NCI-H128 (cell line): Measurements from ENCODE around the gene ARF1.
"Not testable (repeated sequence)": the region's sequence is repeated elsewhere in the genome, so short reads cannot be mapped to it uniquely, and the experiment has no call there.

Experiments used
- DNase-seq: peaks from one replicate; lab custom pipeline; 2025; ENCODE audit not compliant: unreplicated experiment; lab: John Stamatoyannopoulos, UW

The ARF1 gene

DNA sequence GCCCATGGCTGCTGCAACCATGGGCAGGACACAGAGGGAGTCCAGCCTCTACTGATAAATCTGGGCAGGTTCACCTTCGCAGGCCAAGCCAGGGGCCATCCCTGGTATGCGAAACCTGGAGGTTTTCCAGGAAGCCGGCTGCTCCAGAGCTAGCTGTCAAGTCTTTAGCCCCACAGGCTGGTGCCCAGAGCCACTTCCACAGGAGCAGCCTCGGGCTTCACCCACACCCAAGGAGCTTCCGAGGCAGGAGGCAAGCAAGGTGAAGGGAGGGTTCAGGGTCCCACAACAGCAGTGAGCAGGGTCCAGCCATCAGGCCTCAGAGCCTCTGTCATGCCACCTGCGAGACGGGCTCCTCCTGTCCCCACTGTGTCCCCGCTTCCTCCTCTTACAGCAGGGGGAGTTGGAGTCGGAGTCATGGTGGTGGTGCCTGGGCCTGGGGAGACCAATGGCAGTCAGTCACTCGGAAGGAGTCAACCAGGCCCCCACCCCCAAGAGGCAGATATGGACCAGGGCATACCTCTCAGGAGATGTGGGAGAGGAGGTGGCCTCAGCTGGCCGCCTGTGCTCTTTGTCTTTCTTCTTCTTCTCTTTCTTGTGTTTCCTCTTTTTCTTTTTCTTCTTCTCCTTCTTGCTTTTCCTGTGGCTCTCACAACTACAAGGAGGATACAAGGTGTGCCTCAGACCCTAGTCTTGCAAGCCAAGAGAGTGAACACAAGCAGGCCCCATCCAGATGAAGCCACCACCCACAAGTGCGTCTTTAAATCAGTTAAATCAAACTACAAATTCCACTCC is 18.5 kb downstream of the ARF1 start:
- DNase-seq = no peak

DNA sequence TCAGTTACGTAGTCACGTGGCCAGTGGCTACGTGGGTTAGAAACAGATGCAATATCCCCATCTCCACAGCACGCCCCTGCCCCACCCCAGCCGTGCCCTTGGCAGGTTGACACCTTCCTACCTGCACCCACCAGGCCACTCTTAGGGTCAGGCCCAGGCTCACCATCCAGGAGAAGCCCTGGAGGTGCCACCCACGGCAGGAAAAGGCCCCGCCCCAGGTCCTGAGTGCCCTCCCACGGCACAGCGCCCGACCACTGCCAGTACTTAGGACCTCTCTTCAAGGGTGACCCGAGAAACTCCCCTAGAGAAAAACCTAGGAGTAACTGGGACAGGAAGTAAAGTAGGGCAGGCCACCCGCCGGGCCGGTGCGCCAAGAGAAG is 19.1 kb downstream of the ARF1 start:
- no peak for DNase-seq

DNA sequence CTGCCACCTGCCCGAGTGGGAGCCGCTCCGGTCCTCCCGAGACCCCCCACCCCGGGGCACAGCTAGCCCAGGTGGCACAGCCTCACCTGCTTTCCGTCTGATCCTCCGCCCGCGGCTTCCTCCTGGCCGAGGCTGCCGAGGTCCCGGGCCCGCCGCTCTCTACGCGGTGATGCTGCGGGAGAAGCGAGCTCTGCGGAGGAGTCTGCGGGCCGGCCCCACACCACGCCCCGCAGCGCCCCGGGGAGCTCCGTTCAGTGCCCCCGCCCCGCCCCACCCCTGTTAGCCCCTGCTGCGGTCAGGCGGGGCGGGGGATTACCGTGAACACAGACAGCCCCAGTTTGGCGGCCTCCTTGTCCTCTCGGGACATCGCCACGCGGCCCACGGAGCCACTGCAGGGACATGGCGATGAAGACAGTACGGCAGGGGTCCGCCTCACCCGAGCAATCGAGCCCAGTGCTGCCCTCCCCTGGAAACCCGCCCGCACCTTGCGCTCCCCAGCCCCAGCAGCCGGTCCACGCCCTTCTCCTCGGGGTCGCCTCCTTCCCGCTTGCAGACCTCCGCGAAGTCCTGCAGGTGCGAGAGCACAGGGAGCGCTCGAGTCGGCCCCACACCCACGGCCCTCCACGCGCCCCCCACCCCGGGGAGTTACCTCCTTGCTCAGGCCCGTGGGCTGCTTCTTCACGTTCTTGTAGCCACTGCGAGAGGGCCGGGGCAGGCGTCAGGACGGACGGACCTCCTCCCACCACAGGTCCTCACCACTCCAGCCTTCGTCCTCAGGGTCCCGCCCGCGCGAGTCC is 19.7 kb downstream of the ARF1 start:
- DNase-seq = no peak

DNA sequence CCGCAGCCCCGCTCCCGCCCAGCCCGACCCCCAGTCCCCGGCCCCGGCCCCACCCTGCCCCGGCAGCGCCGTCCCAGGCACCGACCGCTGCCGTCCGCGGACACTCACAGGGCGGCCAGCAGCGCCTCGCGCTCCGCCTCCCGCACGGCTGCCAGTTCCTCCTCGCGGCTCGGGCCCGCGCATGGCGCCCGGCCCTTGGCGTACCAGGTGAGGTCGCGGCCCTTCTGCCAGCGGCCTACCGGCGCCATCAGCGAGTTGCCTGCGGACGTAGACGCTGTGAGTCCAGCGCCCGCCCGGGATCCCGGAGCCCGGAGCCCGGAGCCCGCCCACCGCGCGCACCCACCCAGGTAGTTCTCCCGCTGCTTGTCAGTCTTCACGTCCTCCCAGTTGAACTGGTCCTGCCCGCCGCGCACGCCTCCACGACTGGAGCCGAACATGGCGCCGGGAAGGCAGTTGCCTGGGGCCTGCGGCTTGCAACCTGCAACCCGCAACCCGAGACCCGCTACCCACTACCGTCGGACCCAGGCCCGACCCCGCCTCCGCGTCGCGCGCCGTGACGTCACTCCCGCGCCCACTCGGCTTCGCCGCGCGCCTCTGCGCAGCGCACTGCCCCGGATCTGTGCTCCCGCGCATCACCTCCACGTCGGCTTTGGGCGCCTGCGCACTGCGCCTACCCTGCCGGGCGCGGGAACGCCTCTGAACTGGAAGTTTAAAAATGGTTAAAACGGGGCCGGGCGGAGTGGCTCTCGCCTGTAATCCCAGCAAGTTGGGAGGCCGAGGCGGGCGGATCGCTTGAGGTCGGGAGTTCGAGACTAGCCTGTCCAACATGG is 20.5 kb downstream of the ARF1 start, which contains the start of gene C1orf35:
C1orf35 (minus strand) TSS at position 535 of the 830 bp plus-strand sequence; CDS start at position 437, 98 bp downstream.
- DNase-seq = peak; percentile 89

DNA sequence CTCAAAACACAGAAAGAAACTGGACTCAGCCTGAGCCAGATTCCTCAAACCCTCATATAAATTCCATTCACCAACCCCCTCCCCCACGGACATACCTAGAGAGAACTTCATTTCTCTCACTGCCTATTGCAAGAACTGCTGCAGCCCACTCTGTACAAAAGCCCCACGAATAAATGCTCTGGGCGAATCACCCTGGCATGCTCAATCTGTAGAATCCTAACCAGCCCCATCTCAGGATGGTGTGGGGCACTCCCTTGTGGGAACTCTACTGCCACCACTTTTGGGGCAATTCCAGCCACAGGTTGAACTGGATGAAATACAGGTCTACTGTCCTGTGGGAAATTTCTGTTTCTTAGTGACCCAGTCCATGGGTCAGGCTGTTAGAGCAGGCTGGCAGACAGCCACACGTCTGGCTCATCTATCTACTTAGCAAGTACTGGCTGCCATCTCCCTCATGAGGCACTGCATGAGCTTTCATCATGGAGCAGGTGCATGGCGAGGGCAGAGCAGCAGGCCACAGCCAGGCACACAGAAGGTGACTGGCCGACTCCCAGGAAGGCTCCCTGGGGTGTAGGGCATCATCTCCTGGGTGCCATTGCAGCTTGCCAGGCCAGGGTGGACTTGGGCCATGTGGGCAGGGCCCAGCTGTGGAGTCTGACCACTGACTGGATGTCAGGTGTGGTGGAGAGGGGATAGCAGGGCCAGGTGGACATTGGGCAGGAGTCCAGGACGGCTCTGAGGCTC is 22.2 kb downstream of the ARF1 start:
- no peak for DNase-seq

DNA sequence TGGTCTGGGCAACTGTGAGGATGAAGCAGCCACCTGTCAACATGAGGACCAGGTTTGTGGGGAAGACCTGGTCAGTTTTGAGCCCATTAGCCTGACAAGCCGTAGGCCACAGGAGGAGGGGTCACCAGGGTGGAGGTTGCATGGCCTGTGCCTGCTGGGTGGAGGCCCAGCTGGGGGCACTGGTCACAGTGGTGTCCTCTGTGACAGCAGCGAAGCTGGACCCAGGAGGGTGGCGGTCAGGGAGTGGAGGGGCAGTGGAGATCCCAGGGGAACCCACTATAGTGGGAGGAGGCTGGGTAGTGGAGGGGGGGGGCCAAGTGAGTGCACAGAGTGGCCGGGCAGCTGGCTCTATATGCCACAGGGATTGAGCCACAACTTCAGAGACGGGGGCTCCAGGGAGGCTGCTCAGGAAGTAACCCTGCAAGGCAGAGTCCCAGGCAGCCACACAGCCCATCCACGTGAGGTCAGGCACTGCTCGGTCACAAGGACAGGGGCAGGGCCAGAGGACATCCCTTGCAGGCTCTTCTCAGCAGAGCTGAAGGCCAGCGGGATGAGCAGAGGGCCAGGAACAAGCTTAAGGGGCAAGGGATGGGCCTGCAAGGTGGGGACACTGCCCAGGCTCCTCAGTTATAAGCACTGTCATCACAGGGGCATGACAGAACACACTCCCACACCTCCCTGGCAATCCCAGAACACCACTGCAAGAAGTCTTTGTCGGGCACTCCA is 22.9 kb downstream of the ARF1 start:
- DNase-seq = no peak

DNA sequence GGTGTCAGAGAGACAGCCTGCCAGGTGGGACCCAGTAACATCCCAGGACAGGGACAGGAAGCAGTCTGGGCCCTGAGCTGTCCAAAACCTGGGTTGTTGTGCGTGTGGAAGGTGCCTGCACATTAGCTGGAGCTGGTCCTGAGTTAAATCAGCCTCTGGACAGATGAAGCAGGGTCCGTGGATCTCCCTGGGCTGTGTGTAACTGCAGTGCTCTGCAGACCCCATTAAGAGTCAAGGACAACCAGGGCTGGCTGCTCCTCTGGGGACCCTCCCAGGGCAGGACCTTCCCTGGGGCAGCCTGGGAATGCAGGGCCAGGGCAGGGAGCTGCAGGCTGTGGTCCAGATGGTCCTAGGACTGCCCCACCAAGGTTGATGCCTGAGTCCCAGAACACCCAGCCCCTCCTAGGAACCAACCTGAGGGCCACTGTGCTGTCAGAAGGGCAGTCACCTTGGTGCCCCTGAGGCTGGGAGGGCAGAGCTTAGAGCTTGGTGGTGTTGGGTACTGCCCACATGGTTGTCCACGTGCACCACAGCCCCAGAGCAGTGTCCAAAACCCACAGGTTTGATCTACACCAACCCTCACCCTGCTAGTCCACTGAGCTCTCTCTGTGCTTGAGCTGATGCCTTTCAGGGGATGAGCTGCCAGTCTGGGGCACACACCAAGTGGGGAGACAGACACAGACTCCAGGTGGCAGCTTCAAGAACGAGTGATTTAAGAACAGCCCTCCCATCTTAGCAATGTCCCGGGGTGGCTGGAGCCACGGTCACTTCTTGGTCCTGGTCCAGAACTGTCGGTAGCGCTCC is 23.7 kb downstream of the ARF1 start:
- no peak for DNase-seq

DNA sequence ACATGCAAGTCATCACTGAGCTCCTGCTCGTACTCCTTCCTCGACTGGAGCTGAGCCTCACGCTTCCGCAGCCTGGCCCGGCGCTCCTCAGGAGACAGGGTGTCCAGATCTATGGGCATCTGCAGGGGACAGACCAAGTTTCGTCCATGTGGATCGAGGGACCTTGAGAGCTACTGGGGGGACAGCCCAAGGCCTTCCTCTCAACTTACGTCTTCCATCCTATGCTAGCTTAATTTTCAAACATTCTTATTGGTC is 24.2 kb downstream of the ARF1 start:
- DNase-seq = no peak

DNA sequence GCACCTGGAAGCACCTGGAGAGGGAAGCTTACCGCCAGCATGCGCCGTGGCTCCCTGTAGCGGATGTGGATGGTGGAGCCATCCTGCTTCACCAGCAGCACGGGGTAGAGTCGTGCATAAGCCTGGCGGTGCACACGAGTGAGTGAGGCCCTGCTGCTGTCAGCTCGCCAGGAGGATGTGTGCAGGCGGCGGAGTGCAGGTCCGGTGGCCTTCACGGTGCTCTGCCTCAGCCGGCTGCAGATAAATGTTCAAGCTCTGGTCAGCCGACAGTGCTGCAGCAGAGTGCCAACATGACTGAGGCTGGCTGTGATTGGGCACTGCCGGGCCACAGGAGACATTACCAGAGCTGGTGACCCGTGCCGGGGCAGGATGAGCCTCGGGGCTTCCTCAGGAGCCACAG is 25.1 kb downstream of the ARF1 start:
- DNase-seq = no peak

DNA sequence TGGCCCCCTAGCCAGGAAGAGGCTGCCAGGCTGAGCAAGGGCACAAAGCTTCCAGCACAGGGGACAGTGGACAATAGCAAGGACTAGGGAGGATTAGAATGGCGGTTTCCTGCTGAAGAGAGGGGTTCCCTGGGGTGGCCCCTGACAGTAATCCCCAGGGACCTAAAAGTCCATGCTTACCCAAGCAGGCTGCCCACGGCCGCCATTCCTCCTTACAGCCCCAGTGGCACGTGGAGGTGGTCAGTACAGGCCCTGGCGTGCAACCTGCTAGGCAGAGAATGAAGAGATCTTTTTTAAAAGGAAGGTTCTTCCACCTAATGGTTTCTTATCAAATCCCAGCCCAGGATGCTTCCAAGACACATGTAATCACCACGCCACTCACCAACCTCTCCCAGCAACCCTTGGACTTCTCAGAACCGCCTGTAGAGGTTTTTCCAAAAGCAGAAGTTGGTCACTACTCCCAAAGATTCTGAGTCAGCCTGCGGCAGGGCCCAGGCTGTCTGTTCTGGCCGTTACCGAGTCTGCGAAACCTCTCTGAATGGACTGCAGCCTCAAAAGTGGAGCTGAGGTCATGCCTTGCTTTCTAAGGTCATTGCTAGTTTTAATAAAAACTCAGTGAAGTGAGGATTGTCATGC is 25.7 kb downstream of the ARF1 start:
- no peak for DNase-seq

DNA sequence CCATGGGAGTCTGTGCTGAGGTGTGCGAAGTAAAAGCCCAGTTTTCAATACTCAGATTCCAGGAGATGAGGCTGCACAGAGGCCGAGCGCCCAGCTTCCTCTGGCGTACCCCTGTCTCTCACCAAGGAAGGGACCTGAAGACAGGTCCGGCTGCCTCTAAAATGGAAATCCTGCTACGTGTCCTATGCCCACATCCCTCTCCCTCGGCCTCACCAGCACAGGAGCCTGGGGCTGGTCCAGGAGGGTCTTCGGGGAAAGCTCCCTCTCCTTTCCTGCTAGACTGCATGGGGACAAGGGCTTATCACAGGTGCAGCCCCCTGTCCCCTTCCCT is 26.2 kb downstream of the ARF1 start:
- no peak for DNase-seq

DNA sequence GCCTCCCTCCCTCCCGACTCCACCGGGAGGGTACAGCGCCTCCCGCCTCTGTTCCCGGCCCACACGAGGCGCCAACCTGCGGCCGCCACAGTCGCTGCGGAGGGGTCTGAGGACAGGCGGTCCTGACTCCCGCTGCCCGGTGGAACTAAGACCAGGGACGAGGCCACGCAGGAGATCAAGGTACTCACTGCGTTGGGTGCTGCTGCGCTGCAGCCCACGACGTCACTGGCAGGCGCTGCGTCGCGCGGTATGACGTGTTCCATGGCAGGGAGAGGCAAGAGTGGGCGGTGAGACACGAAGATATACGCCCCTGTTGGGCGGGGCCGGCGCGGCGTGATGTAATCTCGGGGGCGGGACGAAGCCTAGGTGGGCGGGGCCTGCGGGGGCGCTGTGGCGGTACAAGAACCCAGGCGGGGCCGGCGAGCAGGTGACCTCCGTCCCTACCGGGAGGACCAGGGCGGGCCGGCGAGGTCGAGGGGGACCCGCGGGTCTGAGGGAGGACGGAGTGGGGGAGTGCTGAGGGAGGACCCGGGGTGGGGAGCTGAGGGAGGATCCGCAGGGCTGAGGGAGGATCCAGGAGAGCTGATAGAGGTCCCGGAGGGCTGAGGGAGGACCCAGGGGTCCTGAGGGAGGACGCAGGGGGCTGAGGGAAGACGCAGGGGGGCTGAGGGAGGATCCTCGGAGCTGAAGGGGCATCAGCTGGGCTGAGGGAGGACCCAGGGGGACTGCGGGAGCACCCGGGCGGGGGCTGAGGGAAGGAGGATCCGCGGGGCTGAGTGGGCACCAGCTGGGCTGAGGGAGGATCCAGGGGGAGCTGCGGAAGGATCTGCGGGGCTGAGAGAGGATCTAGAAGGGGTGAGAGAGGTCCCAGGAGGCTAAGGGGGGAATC is 26.8 kb downstream of the ARF1 start, which contains the start of gene MRPL55:
MRPL55 (minus strand) TSS at position 227 of the 889 bp plus-strand sequence. CDS start 1,039 bp downstream, outside the sequence.
- peak; percentile 96 for DNase-seq

DNA sequence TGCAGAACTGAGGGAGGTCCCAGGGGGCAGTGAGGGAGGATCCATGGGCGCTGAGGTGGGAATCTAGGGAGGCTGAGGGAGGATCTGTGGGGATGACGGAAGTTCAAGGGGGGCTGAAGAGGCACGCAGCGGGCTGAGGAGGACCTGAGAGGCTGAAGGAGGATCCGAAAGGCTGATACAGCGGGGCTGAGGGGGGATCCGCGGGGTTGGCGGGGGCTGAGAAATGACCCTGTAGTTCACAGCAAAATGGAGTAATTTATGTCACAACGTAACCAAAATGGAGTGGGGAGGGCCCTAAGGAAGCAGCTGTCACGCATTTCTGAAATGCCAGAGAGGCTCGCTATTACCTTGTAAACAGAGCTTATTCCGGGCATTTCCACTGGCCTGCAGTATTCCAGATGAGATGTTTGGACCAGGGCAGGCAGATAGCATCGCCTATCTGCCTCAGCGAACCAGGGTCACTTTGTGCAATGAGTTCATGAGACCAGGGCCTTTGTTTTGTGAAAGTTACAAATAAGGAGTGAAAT is 27.5 kb downstream of the ARF1 start:
- no peak for DNase-seq

DNA sequence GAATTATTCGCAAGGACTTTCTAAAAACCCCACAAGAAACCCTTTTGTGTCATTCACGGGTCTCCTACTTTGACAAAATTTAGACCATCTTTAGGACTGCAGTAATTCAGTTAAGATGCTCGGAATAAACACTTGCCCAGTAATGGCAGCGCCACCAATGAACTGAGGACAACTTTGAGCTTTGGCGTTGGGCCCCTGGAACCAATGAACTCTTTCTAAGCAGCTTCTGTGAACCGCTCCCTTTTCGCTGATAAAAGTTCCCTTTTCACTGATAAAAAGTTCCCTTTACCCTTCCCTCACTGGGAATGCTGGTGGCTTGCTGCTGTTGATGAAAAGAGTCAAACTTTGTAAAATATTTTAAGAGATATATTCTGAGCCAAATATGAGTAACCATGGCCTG is 28.0 kb downstream of the ARF1 start:
- no peak for DNase-seq

DNA sequence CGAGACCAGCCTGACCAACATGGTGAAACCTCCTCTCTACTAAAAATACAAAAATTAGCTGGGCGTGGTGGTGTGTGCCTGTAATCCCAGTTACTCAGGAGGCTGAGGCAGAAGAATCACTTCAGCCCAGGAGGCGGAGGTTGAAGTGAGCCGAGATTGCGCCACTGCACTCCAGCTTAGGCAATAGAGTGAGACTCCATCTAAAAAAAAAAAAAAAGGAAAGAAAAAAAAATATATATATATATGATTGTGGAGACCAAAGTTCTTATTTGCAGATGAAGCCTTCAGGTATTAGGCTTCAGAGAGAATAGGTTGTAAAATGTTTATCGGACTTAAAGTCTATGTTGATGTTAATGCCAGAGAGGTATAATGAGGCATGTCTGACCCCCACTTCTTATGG is 28.8 kb downstream of the ARF1 start:
- DNase-seq = not testable (repeated sequence)

DNA sequence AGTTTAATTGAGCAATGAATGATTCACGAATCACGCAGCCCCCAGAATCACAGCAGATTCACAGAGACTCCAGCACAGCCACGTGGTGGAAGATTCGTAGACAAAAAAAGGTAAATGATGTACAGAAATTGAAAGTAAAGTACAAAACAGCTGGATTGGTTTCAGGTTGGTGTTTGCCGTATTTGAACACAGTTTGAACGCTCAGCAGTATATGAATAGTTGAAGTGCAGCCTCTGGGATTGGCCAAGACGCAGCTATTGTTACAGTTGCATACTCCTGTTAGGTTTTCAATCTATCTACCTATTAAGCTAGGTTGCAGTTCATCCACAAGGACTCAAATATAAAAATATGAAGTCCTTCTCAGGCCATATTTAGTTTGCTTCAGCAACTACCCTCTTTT is 29.7 kb downstream of the ARF1 start:
- no peak for DNase-seq

DNA sequence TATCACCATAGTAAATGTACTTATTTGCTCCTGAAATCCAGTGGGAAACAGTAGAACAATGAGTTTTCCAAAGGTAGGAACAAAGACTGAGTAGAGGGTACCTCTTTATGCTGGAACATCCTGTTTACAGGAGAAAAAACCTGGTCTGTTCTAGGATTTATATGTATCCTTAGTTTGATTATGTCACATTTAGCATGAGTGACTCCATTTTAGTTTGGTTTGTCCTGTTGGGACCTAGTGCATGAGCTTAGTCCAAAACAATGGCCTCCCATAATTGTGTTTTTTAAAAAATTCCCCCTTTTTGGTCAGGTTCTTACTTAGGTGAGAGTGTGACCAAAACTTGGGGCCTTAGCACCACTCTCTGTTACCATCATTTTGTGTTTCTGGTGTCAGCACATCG is 30.1 kb downstream of the ARF1 start:
- DNase-seq = no peak

DNA sequence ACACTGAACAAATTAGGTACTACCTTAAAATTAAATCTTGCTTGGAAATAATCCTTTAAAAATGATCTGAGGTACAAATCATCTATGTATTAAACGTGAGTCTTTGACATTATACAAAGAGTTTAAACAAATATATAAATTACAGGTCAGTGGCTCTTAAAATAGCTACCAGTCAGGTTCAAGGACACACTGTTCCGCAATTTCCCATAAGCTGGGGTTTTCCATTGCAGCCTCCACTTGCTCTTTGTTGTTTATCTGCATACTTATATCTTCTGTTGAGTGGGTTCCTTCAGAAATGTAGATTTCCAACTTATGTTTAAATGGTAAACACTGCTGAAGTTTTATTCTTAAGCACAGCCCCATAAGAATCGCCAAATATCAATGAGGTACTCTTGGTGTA is 32.3 kb downstream of the ARF1 start:
- DNase-seq = no peak
